Common myeloid progenitor, CD34-positive (primary cell): ENCODE results near the gene ATG9A.

Source experiments
- CTCF ChIA-PET: fragments of 350-600 bp; sonication (Branson Sonifier 250); formaldehyde crosslinking; loops from one replicate; lab custom pipeline; 2021; ENCODE audit warnings: antibody characterized with exemption; lab: Charles Lee
- POLR2A ChIA-PET: fragments of 350-600 bp; sonication (Branson Sonifier 250); formaldehyde crosslinking; loops from one replicate; lab custom pipeline; 2021; ENCODE audit warnings: antibody characterized with exemption; lab: Charles Lee
- DNase-seq, 3 donors: peaks; one replicate each; pipeline versions ENCODE4 v3.0.0 to v3.0.0-alpha.2; 2013
- H3K27ac ChIP-seq, 2 experiments: 1 replicate in 1 of 2; 2 replicates in 1 of 2; pipeline ENCODE4 v1.7.0; 2013; ENCODE audit warnings: inconsistent platforms in 2 of 2, low read length in 2 of 2, mild to moderate bottlenecking in 2 of 2, low read depth in 1 of 2, moderate library complexity in 1 of 2; ENCODE audit not compliant: severe bottlenecking in 2 of 2, insufficient read depth in 1 of 2, poor library complexity in 1 of 2
- H3K27me3 ChIP-seq, 5 experiments: replicated peaks in 2 of 5; 1 replicate in 3 of 5; 2 replicates in 2 of 5; pipeline versions ENCODE4 v1.6.1 to v1.7.0; 2013; ENCODE audit warnings: low read length in 4 of 5, mild to moderate bottlenecking in 2 of 5, moderate library complexity in 2 of 5, inconsistent platforms in 1 of 5; ENCODE audit not compliant: insufficient read depth in 5 of 5, control insufficient read depth in 4 of 5
- H3K36me3 ChIP-seq, 4 experiments: 1 replicate in 2 of 4; 2 replicates in 2 of 4; pipeline versions ENCODE4 v1.6.1 to v1.7.0; 2013; ENCODE audit warnings: low read length in 3 of 4, control low read depth in 1 of 4, mild to moderate bottlenecking in 1 of 4; ENCODE audit not compliant: control insufficient read depth in 4 of 4, insufficient read depth in 4 of 4
- H3K4me1 ChIP-seq, 4 experiments: 1 replicate in 3 of 4; 2 replicates in 1 of 4; pipeline versions ENCODE4 v1.6.1 to v1.7.1; 2013; ENCODE audit warnings: low read length in 3 of 4, mild to moderate bottlenecking in 3 of 4, control low read depth in 1 of 4, inconsistent platforms in 1 of 4, moderate library complexity in 1 of 4; ENCODE audit not compliant: control insufficient read depth in 4 of 4, insufficient read depth in 4 of 4; ENCODE audit errors: control extremely low read depth in 1 of 4
- H3K4me3 ChIP-seq, 7 experiments: 1 replicate in 4 of 7; 2 replicates in 3 of 7; pipeline versions ENCODE4 v1.5.1 to v1.7.0; 2013; ENCODE audit warnings: mild to moderate bottlenecking in 7 of 7, low read length in 6 of 7, moderate library complexity in 6 of 7, inconsistent platforms in 2 of 7, low read depth in 2 of 7, control low read depth in 1 of 7; ENCODE audit not compliant: insufficient read depth in 4 of 7, control insufficient read depth in 1 of 7; ENCODE audit errors: extremely low read depth in 1 of 7
- H3K9me3 ChIP-seq, 5 experiments: 1 replicate in 4 of 5; 2 replicates in 1 of 5; pipeline versions ENCODE4 v1.6.1 to v1.7.1; 2013; ENCODE audit warnings: low read length in 4 of 5, mild to moderate bottlenecking in 2 of 5, inconsistent platforms in 1 of 5, low read depth in 1 of 5, moderate library complexity in 1 of 5; ENCODE audit not compliant: control insufficient read depth in 4 of 5, insufficient read depth in 2 of 5; ENCODE audit errors: control extremely low read depth in 1 of 5
- WGBS: methylation state at CpG from one replicate; pipeline ENCODE4 v1.1.5; 2013; ENCODE audit not compliant: insufficient coverage; 5-methylcytosine and 5-hydroxymethylcytosine counted together

Gene ATG9A

DNA sequence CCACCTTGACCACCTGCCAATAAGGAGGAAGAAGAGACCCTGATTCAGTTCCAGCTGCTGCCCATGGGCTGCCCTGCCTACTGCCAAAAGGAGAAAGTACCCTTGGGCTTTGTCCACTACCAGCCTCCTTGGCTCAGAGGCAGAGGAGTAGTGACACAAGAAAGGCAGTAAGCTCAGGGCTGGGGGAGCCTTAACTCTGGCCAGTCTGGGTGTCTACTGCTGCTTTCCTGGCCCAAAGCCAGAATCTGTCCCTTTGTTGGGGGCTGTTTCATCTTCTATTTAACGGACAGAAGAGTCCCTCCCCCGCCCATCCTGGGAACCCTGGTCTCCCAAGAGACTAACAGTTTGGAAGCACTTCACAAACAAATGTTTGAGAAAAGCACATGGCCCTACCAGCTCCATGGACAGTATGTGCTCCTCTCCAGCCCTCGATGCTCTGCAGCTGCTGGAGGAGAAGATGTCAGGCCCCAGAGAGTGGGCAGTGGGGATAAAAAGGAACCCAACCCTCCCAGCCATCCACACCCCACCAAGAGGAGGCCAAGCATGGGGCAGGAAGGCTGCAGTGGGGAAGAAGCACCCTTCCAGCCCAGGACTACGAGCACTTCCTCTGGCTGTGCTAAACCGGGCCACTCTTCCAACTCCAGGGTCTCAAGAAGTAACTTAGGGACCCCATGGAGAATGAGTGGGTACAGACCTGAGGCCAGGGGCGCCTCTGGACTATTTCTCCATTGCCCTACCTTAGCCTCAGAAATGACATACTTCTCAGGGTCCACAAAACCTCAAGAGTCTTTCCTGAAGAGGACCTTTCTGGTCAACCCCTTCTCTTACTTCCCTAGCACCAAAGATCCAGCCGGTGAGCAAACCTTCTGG lies 1.2 kb downstream of the ATG9A start:
- CTCF ChIA-PET: interaction anchor here (1.5 to 5.2 kb wide), 5 partner anchors 13 to 198 kb away, joined by 3 to 41 read pairs (median 15); partner anchors contain the start of genes GLB1L, STK16, TUBA4A and TUBA4B
- DNase-seq: no peak

DNA sequence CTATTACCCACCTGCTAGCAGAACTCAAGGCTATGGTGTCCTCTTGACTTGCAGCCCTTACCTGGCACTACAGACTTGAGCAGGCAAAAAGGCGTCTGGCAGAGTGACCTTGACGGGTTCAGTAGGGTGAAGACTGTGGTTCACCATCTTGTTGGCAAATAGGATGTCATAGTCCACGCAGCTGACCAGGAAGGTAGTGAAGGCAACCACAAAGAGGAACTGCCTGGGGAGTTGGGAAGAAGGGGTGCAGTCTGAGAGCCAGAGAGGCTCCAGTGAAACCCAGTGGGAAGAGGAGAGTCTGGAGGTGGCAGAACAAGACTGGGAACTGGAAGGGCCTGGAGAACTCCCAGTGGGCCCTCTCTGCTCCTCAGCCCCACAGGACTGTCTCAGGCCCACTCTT lies 4.1 kb downstream of the ATG9A start:
- Histone ChIP-seq H3K36me3 (peaks cover 20 to 64% (median 43%) of the 10 kb centered on the region in 4 experiments), H3K4me3 (no peak overlapping the region), H3K27me3 (no peaks in the 10 kb centered on the region), H3K9me3 (no peaks in the 10 kb centered on the region), H3K27ac (no peak overlapping the region), H3K4me1 (peaks cover 7 to 33% (median 29%) of the 10 kb centered on the region in 4 experiments)
- ChIA-PET CTCF (interaction anchor here (1.3 kb wide), 1 partner anchor 68 kb away, joined by 3 read pairs; no protein-coding TSS in a partner anchor), POLR2A (no interaction called here)
- DNase-seq: peak in 1 of 3 donors; percentile 26
- 37% methylated on average over 3 of the region's 3 CpGs for WGBS

More for the DNA sequence above, 1.2 kb downstream of the ATG9A start:
- WGBS: 35% methylated on average over 6 of the region's 7 CpGs
- peak overlapping the region; percentile 60 to 98 (median 91) for H3K4me3 ChIP-seq
- POLR2A ChIA-PET: interaction anchor here (0.6 to 2.0 kb wide), 5 partner anchors 9 to 415 kb away, joined by 3 to 12 read pairs (median 4); partner anchors contain the start of genes ABCB6, GLB1L, STK16 and TUBA4A
- H3K9me3 ChIP-seq: no peaks in the 10 kb centered on the region
- H3K27me3 ChIP-seq: no peaks in the 10 kb centered on the region
- H3K36me3 ChIP-seq: peaks cover 21 to 52% (median 31%) of the 10 kb centered on the region in 4 experiments
- H3K4me1 ChIP-seq: peaks cover 10 to 41% (median 36%) of the 10 kb centered on the region in 4 experiments
- peak overlapping the region; percentile 85 to 90 for H3K27ac ChIP-seq

DNA sequence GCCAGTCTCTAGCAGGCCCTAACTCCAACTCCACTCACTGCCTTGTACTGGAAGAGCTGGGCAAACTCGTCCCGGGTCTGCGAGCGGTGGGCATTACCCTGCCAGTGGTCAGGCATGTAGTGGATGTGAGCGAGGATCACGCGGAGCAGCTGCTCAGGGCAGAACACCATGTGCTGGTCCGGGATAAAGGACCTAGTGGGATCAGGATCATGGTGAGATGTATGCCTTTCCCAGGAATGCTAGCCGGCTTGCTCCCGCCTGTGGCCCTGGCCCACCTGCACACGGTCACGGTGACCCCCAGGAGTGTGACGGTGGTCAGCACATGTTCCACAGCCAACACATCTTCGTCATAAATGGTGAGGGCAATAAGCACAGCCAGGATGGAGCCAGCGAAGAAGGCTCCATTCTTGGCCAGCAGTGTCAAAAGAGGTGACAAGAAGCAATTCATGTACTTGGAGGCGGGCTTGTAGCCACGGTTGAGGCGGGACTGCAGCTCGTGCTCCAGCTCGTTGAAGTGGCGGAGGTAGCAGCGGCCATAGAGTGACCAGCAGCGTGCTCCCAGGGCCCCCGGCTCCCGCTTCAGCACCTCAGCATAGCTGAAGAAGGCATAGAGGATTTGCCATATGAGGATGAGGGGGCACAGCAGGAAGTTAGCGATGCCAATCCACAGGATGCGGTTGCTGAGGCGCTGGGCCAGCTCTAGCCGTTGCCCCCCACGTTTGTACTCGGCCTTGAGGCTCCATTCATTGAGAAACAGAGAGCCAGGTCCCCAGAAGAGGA lies 5.4 kb downstream of the ATG9A start:
- 98% methylated on average over 27 of the region's 31 CpGs for WGBS
- Histone ChIP-seq H3K4me1 (peaks cover 6 to 35% (median 27%) of the 10 kb centered on the region in 4 experiments), H3K4me3 (no peak overlapping the region), H3K36me3 (peaks cover 23 to 70% (median 51%) of the 10 kb centered on the region in 4 experiments), H3K27me3 (no peaks in the 10 kb centered on the region), H3K9me3 (no peaks in the 10 kb centered on the region), H3K27ac (no peak overlapping the region)
- no peak for DNase-seq
- ChIA-PET CTCF (interaction anchor here (0.8 to 1.4 kb wide), 3 partner anchors 18 to 24 kb away, joined by 3 to 6 read pairs (median 3); partner anchors contain the start of genes GLB1L and STK16), POLR2A (no interaction called here)

DNA sequence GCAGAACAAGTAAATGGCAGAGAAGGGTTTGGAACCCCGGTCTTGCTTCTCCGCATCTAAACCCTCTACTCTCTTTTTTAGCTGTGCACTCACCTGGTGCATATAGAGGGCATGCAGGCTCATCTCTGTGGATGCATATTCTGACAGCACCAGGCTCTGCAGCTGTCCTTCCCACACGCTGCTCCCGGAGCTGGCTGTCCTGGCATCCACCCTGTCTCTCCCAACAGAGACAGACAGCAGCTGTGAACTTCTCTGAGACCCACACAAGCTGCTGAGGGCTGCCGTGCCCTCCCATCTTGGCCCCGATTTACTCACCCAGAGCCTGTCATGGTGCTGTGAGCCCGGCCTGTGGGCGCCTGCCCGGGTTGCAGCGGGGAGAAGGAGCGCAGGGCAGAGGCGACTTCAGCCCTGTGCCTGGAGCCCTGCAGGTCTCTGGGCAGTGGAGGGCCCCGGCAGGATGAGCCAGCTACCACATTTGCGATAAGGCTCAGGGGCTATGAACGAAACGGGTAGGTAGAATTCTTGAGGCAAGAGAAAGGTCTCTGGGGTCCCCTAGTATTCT lies 7.4 kb downstream of the ATG9A start:
- ChIA-PET POLR2A (interaction anchor here (1.1 kb wide), 1 partner anchor 32 kb away, joined by 3 read pairs; the partner anchor contains the start of gene TUBA4A), CTCF (interaction anchor here (0.9 to 17.2 kb wide), 4 partner anchors 10 to 63 kb away, joined by 3 to 238 read pairs (median 3); partner anchors contain the start of genes CNPPD1 and SLC23A3)
- Histone ChIP-seq H3K27me3 (no peaks in the 10 kb centered on the region), H3K4me1 (peaks cover 6 to 41% (median 32%) of the 10 kb centered on the region in 4 experiments), H3K4me3 (no peak overlapping the region), H3K9me3 (no peaks in the 10 kb centered on the region), H3K36me3 (peaks cover 23 to 69% (median 51%) of the 10 kb centered on the region in 4 experiments), H3K27ac (no peak overlapping the region)
- DNase-seq: no peak
- WGBS: 98% methylated on average over 16 of the region's 16 CpGs

DNA sequence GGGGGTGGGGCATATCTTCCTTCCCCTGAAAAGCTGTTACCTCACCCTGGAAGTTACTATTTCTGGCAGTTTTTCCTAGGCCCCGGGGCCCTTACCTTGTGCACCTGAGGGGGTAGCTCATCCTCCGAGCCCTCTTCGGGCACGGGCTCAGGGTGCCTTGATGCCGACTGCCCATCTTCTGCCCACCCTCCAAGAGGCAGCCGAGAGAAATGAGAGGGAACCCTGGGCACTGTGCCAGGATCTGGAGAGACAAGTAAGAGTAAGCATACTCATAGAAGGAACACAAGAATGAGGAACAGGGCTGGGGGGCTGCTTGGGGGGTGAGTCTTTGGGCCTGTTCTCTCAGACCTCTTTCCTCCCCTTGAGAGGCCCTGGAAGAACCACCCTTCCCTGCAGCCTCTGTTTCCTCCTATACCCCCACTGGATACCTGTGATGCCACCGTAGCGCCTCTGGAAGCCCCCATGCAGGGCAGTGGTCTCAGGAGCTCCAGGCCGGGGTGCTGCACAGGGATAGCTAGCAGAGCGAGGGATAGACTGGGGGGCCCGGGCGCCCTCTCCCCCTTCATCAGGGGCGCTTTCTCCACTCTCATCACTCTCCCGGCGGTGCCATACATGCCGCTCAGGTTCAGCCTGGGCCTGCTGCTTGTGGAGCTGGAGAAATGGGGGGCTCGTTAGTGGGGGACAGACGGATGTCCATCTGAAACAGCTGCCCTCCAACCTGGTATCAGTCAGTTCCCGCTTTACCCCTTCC lies 8.6 kb downstream of the ATG9A start:
- H3K27ac ChIP-seq: no peak overlapping the region
- DNase-seq: no peak
- WGBS: 94% methylated on average over 15 of the region's 19 CpGs
- peaks cover 6 to 46% (median 37%) of the 10 kb centered on the region in 4 experiments for H3K4me1 ChIP-seq
- ChIA-PET CTCF (interaction anchor here (0.9 to 17.2 kb wide), 7 partner anchors 9 to 148 kb away, joined by 3 to 238 read pairs (median 3); partner anchors contain the start of genes CNPPD1 and SLC23A3), POLR2A (no interaction called here)
- no peaks in the 10 kb centered on the region for H3K27me3 ChIP-seq
- H3K9me3 ChIP-seq: no peaks in the 10 kb centered on the region
- H3K4me3 ChIP-seq: no peak overlapping the region
- H3K36me3 ChIP-seq: peaks cover 23 to 58% (median 50%) of the 10 kb centered on the region in 4 experiments
